ENCODE data around the gene SCUBE3.

The SCUBE3 gene

DNA sequence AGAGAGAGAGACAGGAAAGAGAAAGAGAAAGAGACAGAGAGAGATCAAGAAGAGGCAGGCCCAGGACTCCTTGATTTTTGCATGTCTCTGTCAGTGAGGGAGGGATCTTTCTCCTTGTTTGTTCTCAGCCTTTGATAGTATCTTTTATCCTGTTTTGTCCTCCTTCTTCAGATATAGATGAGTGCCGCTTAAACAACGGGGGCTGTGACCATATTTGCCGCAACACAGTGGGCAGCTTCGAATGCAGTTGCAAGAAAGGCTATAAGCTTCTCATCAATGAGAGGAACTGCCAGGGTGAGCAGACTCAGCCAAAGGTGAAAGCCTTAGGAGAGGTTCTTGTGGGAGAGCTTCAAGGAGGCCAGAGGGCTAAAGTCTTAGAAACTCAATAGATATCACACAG, 25.8 kb downstream of the SCUBE3 start:
- no peak for ATAC-seq
- TF ChIP-seq, protein P1, sequence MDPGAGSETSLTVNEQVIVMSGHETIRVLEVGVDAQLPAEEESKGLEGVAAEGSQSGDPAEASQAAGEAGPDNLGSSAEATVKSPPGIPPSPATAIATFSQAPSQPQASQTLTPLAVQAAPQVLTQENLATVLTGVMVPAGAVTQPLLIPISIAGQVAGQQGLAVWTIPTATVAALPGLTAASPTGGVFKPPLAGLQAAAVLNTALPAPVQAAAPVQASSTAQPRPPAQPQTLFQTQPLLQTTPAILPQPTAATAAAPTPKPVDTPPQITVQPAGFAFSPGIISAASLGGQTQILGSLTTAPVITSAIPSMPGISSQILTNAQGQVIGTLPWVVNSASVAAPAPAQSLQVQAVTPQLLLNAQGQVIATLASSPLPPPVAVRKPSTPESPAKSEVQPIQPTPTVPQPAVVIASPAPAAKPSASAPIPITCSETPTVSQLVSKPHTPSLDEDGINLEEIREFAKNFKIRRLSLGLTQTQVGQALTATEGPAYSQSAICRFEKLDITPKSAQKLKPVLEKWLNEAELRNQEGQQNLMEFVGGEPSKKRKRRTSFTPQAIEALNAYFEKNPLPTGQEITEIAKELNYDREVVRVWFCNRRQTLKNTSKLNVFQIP (CRISPR knock-in tag; IDR thresholded peaks at IDR 0.05; ENCODE audit: borderline replicate concordance, low read depth), result no peak
- TF ChIP-seq GLIS3 (CRISPR knock-in tag; IDR thresholded peaks at IDR 0.05) (no peak), ZNF8 (CRISPR knock-in tag; IDR thresholded peaks at IDR 0.05) (no peak), ARNTL (CRISPR knock-in tag; IDR thresholded peaks at IDR 0.05; ENCODE audit: borderline replicate concordance, low read depth) (no peak), TOX (CRISPR knock-in tag; IDR thresholded peaks at IDR 0.05; ENCODE audit: borderline replicate concordance) (no peak), OSR1 (CRISPR knock-in tag; IDR thresholded peaks at IDR 0.05) (no peak), PPARA (CRISPR knock-in tag; IDR thresholded peaks at IDR 0.05; ENCODE audit: borderline replicate concordance) (no peak), ZFP30 (CRISPR knock-in tag; IDR thresholded peaks at IDR 0.05) (no peak), ZNF70 (CRISPR knock-in tag; IDR thresholded peaks at IDR 0.05) (no peak), TCF4 (CRISPR knock-in tag; IDR thresholded peaks at IDR 0.05; ENCODE audit: borderline replicate concordance) (no peak), ZC3H10 (CRISPR knock-in tag; IDR thresholded peaks at IDR 0.05) (no peak), ISL1 (CRISPR knock-in tag; IDR thresholded peaks at IDR 0.05) (no peak), ZFP3 (CRISPR knock-in tag; IDR thresholded peaks at IDR 0.05) (no peak), RARB (CRISPR knock-in tag; IDR thresholded peaks at IDR 0.05) (no peak)
- TF ChIP-seq, protein P2, sequence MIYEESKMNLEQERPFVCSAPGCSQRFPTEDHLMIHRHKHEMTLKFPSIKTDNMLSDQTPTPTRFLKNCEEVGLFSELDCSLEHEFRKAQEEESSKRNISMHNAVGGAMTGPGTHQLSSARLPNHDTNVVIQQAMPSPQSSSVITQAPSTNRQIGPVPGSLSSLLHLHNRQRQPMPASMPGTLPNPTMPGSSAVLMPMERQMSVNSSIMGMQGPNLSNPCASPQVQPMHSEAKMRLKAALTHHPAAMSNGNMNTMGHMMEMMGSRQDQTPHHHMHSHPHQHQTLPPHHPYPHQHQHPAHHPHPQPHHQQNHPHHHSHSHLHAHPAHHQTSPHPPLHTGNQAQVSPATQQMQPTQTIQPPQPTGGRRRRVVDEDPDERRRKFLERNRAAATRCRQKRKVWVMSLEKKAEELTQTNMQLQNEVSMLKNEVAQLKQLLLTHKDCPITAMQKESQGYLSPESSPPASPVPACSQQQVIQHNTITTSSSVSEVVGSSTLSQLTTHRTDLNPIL (CRISPR knock-in tag; IDR thresholded peaks at IDR 0.05; ENCODE audit: low read depth), result no peak
- TF ChIP-seq, protein P3, sequence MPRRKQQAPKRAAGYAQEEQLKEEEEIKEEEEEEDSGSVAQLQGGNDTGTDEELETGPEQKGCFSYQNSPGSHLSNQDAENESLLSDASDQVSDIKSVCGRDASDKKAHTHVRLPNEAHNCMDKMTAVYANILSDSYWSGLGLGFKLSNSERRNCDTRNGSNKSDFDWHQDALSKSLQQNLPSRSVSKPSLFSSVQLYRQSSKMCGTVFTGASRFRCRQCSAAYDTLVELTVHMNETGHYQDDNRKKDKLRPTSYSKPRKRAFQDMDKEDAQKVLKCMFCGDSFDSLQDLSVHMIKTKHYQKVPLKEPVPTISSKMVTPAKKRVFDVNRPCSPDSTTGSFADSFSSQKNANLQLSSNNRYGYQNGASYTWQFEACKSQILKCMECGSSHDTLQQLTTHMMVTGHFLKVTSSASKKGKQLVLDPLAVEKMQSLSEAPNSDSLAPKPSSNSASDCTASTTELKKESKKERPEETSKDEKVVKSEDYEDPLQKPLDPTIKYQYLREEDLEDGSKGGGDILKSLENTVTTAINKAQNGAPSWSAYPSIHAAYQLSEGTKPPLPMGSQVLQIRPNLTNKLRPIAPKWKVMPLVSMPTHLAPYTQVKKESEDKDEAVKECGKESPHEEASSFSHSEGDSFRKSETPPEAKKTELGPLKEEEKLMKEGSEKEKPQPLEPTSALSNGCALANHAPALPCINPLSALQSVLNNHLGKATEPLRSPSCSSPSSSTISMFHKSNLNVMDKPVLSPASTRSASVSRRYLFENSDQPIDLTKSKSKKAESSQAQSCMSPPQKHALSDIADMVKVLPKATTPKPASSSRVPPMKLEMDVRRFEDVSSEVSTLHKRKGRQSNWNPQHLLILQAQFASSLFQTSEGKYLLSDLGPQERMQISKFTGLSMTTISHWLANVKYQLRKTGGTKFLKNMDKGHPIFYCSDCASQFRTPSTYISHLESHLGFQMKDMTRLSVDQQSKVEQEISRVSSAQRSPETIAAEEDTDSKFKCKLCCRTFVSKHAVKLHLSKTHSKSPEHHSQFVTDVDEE (CRISPR knock-in tag; IDR thresholded peaks at IDR 0.05), result no peak
- TF ChIP-seq, protein P4, sequence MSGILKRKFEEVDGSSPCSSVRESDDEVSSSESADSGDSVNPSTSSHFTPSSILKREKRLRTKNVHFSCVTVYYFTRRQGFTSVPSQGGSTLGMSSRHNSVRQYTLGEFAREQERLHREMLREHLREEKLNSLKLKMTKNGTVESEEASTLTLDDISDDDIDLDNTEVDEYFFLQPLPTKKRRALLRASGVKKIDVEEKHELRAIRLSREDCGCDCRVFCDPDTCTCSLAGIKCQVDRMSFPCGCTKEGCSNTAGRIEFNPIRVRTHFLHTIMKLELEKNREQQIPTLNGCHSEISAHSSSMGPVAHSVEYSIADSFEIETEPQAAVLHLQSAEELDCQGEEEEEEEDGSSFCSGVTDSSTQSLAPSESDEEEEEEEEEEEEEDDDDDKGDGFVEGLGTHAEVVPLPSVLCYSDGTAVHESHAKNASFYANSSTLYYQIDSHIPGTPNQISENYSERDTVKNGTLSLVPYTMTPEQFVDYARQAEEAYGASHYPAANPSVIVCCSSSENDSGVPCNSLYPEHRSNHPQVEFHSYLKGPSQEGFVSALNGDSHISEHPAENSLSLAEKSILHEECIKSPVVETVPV (CRISPR knock-in tag; IDR thresholded peaks at IDR 0.05), result no peak

DNA sequence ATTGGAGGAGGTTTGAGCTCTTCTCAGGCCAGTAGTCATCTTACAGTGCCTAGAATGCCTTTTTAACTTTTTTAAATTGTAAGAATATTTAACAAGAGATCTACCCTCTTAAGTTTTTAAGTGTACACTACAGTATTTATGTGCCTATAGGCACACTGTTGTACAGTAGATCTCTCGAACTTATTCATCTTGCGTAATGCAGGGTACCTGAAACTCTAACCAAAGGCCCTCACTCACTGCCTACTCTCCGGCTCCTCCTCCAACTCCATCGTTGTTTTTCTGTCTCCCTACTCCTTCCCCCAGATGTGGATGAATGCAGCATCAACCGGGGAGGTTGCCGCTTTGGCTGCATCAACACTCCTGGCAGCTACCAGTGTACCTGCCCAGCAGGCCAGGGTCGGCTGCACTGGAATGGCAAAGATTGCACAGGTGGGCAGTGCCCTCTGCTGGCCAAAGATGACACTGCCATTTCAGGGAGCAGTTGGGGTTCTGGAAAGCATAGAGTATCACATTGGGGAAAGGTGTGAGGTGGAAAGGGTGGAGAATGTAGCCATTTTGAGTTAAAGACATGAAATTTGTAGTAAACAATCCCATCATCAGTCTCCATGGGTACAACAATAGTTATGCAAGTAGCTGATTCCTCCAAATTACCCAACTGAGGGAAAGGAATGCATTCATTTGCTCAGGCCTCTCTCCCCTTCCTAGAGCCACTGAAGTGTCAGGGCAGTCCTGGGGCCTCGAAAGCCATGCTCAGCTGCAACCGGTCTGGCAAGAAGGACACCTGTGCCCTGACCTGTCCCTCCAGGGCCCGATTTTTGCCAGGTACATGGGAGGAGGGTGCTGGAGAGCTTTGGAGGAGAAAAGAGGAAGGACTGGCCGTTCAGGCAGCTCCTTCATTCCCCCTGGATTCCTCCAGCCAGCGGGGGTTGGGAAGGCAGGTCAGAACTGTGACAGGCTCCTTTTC, 27.4 kb downstream of the SCUBE3 start:
- peak; percentile 93 for ATAC-seq
- TF ChIP-seq ISL1 (CRISPR knock-in tag; IDR thresholded peaks at IDR 0.05) (no peak), ZNF565 (CRISPR knock-in tag; conservative IDR thresholded peaks at IDR 0.05; ENCODE audit: low read depth) (no peak), OSR1 (CRISPR knock-in tag; IDR thresholded peaks at IDR 0.05) (no peak), TCF4 (CRISPR knock-in tag; IDR thresholded peaks at IDR 0.05; ENCODE audit: borderline replicate concordance) (no peak), RARB (CRISPR knock-in tag; IDR thresholded peaks at IDR 0.05) (no peak), ESRRG (CRISPR knock-in tag; IDR thresholded peaks at IDR 0.05) (no peak), ZFP3 (CRISPR knock-in tag; IDR thresholded peaks at IDR 0.05) (no peak), ZNF70 (CRISPR knock-in tag; IDR thresholded peaks at IDR 0.05) (no peak), ARNTL (CRISPR knock-in tag; IDR thresholded peaks at IDR 0.05; ENCODE audit: borderline replicate concordance, low read depth) (no peak)
- TF ChIP-seq, protein P1 (CRISPR knock-in tag; IDR thresholded peaks at IDR 0.05; ENCODE audit: borderline replicate concordance, low read depth), result no peak
- TF ChIP-seq, protein P2 (CRISPR knock-in tag; IDR thresholded peaks at IDR 0.05; ENCODE audit: low read depth), result no peak

All from SK-N-SH treated with all-trans-retinoic acid at 6 μM for 48 hours (cell line).